Measurements from ENCODE around the gene AP3B1.

- TF ChIP-seq CTCF (conservative IDR thresholded peaks at IDR 0.05; ENCODE audit: low read length) (no peak), EZH2phosphoT487 (IDR thresholded peaks at IDR 0.05; ENCODE audit: borderline replicate concordance) (no peak)
Observed at GRCh38 chr5:78318337-78318736, 23.8 kb upstream of the AP3B1 start.
